Esophagus muscularis mucosa (tissue), 4 donors: Measurements from ENCODE around the gene MYB. TPM values are rescaled to one million over a fixed set of nuclear protein-coding genes. Genes with fewer than 3 reads are reported as not detected.
A peak's percentile ranks its signal among the peaks of the same experiment; 100 is the strongest.

Source experiments
- DNase-seq: peaks from one replicate; pipeline ENCODE4 v3.0.0-alpha.2; 2017; ENCODE audit errors: extremely low spot score
- H3K27ac ChIP-seq, 4 donors: fragments of 200-600 bp; sonication (generic); replicated peaks in 1 of 4; 1 replicate in 3 of 4; 2 replicates in 1 of 4; pipeline ENCODE4 v1.5.1; 2016 to 2019; ENCODE audit warnings: mild to moderate bottlenecking in 1 of 4
- H3K27me3 ChIP-seq, 4 donors: fragments of 200-600 bp; sonication (generic); one replicate each; pipeline versions ENCODE4 v1.5.1 to v1.6.0; 2016 to 2019
- H3K36me3 ChIP-seq, 4 donors: fragments of 200-600 bp; sonication (generic); one replicate each; pipeline ENCODE4 v1.5.1; 2016 to 2019
- H3K4me1 ChIP-seq, 4 donors: fragments of 200-600 bp; sonication (generic); one replicate each; pipeline ENCODE4 v1.5.1; 2016 to 2019
- H3K4me3 ChIP-seq, 4 donors: fragments of 200-600 bp; sonication (generic); 1 replicate in 2 of 4; 2 replicates in 2 of 4; pipeline ENCODE4 v1.5.1; 2016 to 2019; ENCODE audit warnings: mild to moderate bottlenecking in 4 of 4, moderate library complexity in 1 of 4
- H3K9me3 ChIP-seq, 4 donors: fragments of 200-600 bp; sonication (generic); 1 replicate in 3 of 4; 2 replicates in 1 of 4; pipeline ENCODE4 v1.5.1; 2016 to 2019
- EP300 ChIP-seq: sonication (generic); formaldehyde crosslinking; IDR thresholded peaks from one replicate; pipeline ENCODE4 v1.6.1; 2017; ENCODE audit warnings: antibody characterized with exemption
- POLR2A ChIP-seq: fragments of 450-650 bp; IDR thresholded peaks from one replicate; pipeline ENCODE4 v1.6.1; 2017; ENCODE audit warnings: antibody characterized with exemption, moderate library complexity, mild to moderate bottlenecking, low read depth
- POLR2AphosphoS5 ChIP-seq, 2 donors: sonication (generic); formaldehyde crosslinking; IDR thresholded peaks; one replicate each; pipeline ENCODE4 v1.6.1; 2017; ENCODE audit warnings: antibody characterized with exemption in 2 of 2
- WGBS: methylation state at CpG from one replicate; pipeline ENCODE4 v1.1.5; 2018; 5-methylcytosine and 5-hydroxymethylcytosine counted together
- intact Hi-C: fragments of 100-400 bp; cut with DNase I; formaldehyde crosslinking; loops from one replicate; pipeline ENCODE4 v1.15.1; 2023
- total RNA-seq, 4 donors: library from RNA; depleted of rRNA; stranded (reverse); fragments of >200 nt; gene quantifications; one replicate each; pipeline versions ENCODE4 v1.1.0 to v1.2.1, GENCODE V29; 2016
- TF ChIP-seq, protein P1 (sequence below), 3 experiments: fragments of 200-600 bp in 2 of 3; fragments of 450-650 bp in 1 of 3; sonication (generic) in 2 of 3; IDR thresholded peaks; one replicate each; pipeline ENCODE4 v1.5.1; 2017 to 2019; ENCODE audit warnings: antibody characterized with exemption in 3 of 3, mild to moderate bottlenecking in 2 of 3, moderate library complexity in 1 of 3

Gene MYB
- total RNA-seq, 4 donors from 2014 or later: 0.29 to 0.83 (median 0.50) TPM

DNA sequence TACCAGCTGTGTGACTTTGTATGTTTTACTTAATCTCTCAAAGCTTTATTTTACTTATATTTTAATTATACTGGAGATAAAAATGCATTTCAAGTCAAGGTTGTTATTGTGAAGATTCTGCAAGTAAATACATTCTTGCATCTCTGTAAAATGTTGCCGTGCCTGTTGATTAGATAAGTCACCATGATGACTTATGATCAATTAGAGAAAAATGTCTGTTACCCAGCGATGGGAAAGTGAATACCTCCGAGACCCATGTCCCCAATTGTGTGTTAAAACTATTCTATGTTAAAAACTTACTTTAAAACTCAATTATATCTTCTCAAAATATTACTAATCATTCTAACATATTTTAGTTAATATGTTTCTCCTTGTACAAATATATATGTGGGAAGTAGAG lies 39.9 kb downstream of the MYB start:
- no peaks in the 10 kb centered on the region for H3K36me3 ChIP-seq
- no peaks in the 10 kb centered on the region for H3K9me3 ChIP-seq
- DNase-seq: no peak
- 92% methylated on average over 3 of the region's 3 CpGs for WGBS
- no peak overlapping the region for H3K4me3 ChIP-seq
- no peaks in the 10 kb centered on the region for H3K4me1 ChIP-seq
- TF ChIP-seq, protein P1, sequence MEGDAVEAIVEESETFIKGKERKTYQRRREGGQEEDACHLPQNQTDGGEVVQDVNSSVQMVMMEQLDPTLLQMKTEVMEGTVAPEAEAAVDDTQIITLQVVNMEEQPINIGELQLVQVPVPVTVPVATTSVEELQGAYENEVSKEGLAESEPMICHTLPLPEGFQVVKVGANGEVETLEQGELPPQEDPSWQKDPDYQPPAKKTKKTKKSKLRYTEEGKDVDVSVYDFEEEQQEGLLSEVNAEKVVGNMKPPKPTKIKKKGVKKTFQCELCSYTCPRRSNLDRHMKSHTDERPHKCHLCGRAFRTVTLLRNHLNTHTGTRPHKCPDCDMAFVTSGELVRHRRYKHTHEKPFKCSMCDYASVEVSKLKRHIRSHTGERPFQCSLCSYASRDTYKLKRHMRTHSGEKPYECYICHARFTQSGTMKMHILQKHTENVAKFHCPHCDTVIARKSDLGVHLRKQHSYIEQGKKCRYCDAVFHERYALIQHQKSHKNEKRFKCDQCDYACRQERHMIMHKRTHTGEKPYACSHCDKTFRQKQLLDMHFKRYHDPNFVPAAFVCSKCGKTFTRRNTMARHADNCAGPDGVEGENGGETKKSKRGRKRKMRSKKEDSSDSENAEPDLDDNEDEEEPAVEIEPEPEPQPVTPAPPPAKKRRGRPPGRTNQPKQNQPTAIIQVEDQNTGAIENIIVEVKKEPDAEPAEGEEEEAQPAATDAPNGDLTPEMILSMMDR (IDR thresholded peaks at IDR 0.05): no peak
- no peak for TF ChIP-seq EP300
- TF ChIP-seq POLR2AphosphoS5 (IDR thresholded peaks at IDR 0.05): no peak
- TF ChIP-seq POLR2A: no peak
- H3K27me3 ChIP-seq: no peaks in the 10 kb centered on the region
- intact Hi-C loops: no loop called here
- no peak overlapping the region for H3K27ac ChIP-seq

DNA sequence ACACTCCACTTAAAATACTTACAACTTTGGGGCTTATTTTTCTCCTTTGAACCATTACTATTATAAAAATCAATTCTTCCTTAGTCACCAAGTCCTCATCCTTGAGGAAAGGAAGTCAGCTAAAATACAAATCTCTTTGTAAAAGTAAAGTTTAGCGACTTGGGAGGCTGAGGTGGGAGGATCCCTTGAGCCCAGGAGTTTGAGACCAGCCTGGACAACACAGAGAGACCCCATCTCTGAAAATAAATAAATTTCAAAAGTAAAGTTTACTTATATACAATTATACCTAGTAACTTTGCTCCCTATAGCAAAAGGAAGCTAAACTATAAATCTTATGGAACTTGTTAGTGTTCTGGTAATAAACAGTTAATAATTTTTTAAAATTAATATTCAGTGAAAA lies 40.4 kb downstream of the MYB start:
- Histone ChIP-seq H3K9me3 (no peaks in the 10 kb centered on the region), H3K4me1 (no peaks in the 10 kb centered on the region), H3K36me3 (no peaks in the 10 kb centered on the region), H3K4me3 (no peak overlapping the region), H3K27ac (no peak overlapping the region), H3K27me3 (no peaks in the 10 kb centered on the region)
- TF ChIP-seq POLR2AphosphoS5 (IDR thresholded peaks at IDR 0.05) (no peak), POLR2A (no peak), EP300 (no peak)
- TF ChIP-seq, protein P1 (IDR thresholded peaks at IDR 0.05): no peak
- no peak for DNase-seq
- intact Hi-C loops: no loop called here
- WGBS: 96% methylated on average over 1 of the region's 1 CpG

DNA sequence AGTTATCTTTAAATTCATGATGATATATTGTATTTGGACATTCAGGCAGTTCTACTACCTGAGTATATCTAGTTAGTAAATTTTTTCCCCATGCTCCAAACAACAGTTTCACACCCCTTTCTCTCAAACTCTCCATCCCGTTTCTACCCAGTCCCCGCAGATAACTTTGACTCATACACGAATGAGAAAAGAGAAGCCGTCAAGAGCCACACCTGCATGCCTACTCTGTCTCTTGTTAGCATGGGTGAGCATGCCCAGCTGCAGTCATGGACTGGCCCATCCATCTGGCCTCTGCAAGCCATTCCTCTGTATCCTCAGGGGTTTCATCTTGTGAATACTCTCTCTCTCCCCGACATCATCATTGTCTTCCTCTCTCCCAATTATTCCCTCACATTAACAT lies 41.5 kb downstream of the MYB start:
- Histone ChIP-seq H3K4me3 (no peak overlapping the region), H3K4me1 (no peaks in the 10 kb centered on the region), H3K9me3 (no peaks in the 10 kb centered on the region), H3K27ac (no peak overlapping the region), H3K36me3 (no peaks in the 10 kb centered on the region), H3K27me3 (no peaks in the 10 kb centered on the region)
- DNase-seq: peak; percentile 14
- intact Hi-C loops: no loop called here
- 79% methylated on average over 5 of the region's 5 CpGs for WGBS
- no peak for TF ChIP-seq POLR2A
- TF ChIP-seq, protein P1 (IDR thresholded peaks at IDR 0.05): no peak

DNA sequence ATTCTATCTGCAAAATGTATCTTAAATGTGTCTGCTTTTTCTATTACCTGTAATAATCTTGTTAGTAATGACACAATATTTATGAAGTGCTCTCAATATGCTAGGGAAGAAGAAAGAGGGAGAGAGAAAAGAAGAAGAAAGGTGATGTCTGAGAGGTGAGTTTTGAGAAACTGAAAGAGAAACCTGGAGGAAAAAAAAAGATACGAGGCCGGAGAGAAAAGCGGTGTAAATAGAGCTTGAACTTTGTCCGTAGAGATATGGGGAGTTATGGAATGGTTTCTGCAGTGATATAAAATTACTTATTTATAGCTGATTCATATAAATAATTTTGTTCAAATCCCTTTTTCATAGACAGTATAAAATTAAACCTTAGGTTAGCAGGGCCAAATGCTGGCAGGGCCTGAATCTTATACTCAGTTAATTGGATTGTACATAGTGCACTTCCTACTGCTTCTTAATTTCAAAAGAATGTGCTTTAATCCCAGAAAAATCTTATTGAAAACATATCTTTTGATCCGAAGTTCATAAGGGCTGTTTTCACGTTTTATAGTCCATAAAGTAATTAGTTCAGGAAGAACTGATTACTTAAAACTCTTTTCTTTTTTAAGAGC lies 43.0 kb downstream of the MYB start:
- H3K27me3 ChIP-seq: no peaks in the 10 kb centered on the region
- H3K9me3 ChIP-seq: no peaks in the 10 kb centered on the region
- H3K4me3 ChIP-seq: no peak overlapping the region
- WGBS: 86% methylated on average over 6 of the region's 6 CpGs
- no peak overlapping the region for H3K27ac ChIP-seq
- DNase-seq: no peak
- H3K4me1 ChIP-seq: no peaks in the 10 kb centered on the region
- intact Hi-C loops: no loop called here
- no peaks in the 10 kb centered on the region for H3K36me3 ChIP-seq
- no peak for TF ChIP-seq POLR2A
- TF ChIP-seq, protein P1 (IDR thresholded peaks at IDR 0.05): no peak
- no peak for TF ChIP-seq POLR2AphosphoS5 (IDR thresholded peaks at IDR 0.05)
- no peak for TF ChIP-seq EP300

DNA sequence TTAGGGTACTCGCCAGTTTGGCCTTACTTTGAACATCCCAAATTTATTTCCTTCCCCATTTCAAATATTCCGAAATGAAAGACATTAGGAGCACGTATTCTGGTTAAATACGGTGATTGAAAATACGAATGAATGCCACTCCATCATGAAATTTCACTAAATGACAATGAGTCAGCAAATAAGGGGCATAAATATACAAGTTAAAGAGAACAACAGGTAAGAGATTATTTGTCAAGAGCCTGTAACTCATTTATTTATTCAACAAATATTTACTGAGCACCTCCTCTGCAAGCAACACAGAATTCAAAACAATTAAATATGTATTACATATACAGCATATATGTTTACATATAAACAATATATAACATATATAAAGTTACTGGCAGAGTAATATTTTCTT lies 44.8 kb downstream of the MYB start:
- H3K4me3 ChIP-seq: no peak overlapping the region
- H3K27ac ChIP-seq: no peak overlapping the region
- no peaks in the 10 kb centered on the region for H3K4me1 ChIP-seq
- no peaks in the 10 kb centered on the region for H3K27me3 ChIP-seq
- no peaks in the 10 kb centered on the region for H3K9me3 ChIP-seq
- intact Hi-C loops: no loop called here
- H3K36me3 ChIP-seq: no peaks in the 10 kb centered on the region
- 77% methylated on average over 5 of the region's 5 CpGs for WGBS
- no peak for DNase-seq
- no peak for TF ChIP-seq POLR2A
- TF ChIP-seq, protein P1 (IDR thresholded peaks at IDR 0.05): no peak
- no peak for TF ChIP-seq EP300
- no peak for TF ChIP-seq POLR2AphosphoS5 (IDR thresholded peaks at IDR 0.05)
